HG03280 (cell line): ENCODE results near the gene PRRX1.

Experiments used
- ATAC-seq: cut with Tn5 transposase; IDR thresholded peaks from one replicate; pipeline ENCODE4 v1.9.1; 2021; ENCODE audit warnings: mild to moderate bottlenecking, moderate library complexity; ENCODE audit not compliant: unreplicated experiment

The PRRX1 gene

GRCh38 chr1:170755795-170756194 is 91.9 kb downstream of the PRRX1 start:
- no peak for ATAC-seq

GRCh38 chr1:170758992-170759391 is 95.1 kb downstream of the PRRX1 start:
- no peak for ATAC-seq

- ATAC-seq = no peak
These were observed 101.3 kb downstream of the PRRX1 start for GRCh38 chr1:170765279-170765678.

- no peak for ATAC-seq
These were observed 101.9 kb downstream of the PRRX1 start for GRCh38 chr1:170765712-170766330.

GRCh38 chr1:170768929-170769328 is 105.0 kb downstream of the PRRX1 start:
- no peak for ATAC-seq

GRCh38 chr1:170769691-170770090 is 105.8 kb downstream of the PRRX1 start:
- no peak for ATAC-seq

- no peak for ATAC-seq
These were observed 106.3 kb downstream of the PRRX1 start for GRCh38 chr1:170770254-170770653.

- no peak for ATAC-seq
These were observed 112.3 kb downstream of the PRRX1 start for GRCh38 chr1:170776252-170776651.

- no peak for ATAC-seq
These were observed 112.8 kb downstream of the PRRX1 start for GRCh38 chr1:170776777-170777176.
